NCI-H1417 (cell line): ENCODE results near the gene MRPL41.
A peak's percentile ranks its signal among the peaks of the same experiment; 100 is the strongest.
"Not testable (repeated sequence)": the region's sequence is repeated elsewhere in the genome, so short reads cannot be mapped to it uniquely, and the experiment has no call there.

Experiments used
- DNase-seq, 3 experiments: peaks; one replicate each; lab custom pipeline; 2025; lab: John Stamatoyannopoulos, UW

MRPL41 gene

GRCh38 chr9:137552022-137552768 is 516 bp downstream of the MRPL41 start:
- peak in 1 of 3 experiments; percentile 78 for DNase-seq

DNA sequence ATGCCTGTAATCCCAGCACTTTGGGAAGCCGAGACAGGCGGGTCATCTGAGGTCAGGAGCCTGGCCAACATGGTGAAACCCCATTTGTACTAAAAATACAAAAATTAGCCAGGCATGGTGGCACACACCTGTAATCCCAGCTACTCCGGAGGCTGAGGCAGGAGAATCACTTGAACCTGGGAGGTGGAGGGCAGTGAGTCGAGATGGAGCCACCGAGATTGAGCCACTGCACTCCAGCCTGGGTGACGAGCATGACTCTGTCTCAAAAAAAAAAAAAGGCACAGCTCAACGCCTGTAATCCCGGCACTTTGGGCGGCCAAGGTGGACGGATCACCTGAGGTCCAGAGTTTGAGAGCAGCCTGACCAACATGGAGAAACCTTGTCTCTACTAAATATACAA is 2.0 kb downstream of the MRPL41 start:
- DNase-seq, result not testable (repeated sequence)

- DNase-seq, result no peak
Measured at GRCh38 chr9:137554349-137554748, 2.7 kb downstream of the MRPL41 start.

DNA sequence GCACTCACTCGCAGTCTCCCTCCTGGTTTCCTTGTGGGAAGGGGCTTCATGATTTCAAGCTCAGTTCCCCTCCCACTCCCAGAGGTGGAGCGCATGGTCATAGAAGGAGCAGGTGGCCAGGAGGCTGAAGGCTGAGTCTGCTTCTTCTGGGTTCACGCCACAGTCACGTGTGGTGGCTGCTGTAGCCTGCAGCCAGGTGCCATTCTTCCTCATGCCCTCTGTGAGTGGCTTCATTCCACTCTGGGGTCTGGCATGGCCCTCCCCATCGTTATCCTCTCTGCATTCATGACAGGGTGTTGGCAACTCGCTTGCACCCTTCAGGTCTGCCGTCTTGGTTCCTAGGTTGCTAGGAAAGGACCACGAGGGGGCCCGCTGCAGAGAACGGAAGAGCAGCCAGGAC is 3.5 kb downstream of the MRPL41 start:
- no peak for DNase-seq

GRCh38 chr9:137556069-137556838 is 4.6 kb downstream of the MRPL41 start:
- DNase-seq, result no peak

GRCh38 chr9:137558127-137558526 is 6.4 kb downstream of the MRPL41 start:
- no peak for DNase-seq

- DNase-seq, result no peak
Measured at GRCh38 chr9:137564134-137564533, 12.5 kb downstream of the MRPL41 start.

- no peak for DNase-seq
Measured at GRCh38 chr9:137564817-137565411, 13.2 kb downstream of the MRPL41 start.

GRCh38 chr9:137568445-137568844 is 16.8 kb downstream of the MRPL41 start:
- not testable (repeated sequence) for DNase-seq

DNA sequence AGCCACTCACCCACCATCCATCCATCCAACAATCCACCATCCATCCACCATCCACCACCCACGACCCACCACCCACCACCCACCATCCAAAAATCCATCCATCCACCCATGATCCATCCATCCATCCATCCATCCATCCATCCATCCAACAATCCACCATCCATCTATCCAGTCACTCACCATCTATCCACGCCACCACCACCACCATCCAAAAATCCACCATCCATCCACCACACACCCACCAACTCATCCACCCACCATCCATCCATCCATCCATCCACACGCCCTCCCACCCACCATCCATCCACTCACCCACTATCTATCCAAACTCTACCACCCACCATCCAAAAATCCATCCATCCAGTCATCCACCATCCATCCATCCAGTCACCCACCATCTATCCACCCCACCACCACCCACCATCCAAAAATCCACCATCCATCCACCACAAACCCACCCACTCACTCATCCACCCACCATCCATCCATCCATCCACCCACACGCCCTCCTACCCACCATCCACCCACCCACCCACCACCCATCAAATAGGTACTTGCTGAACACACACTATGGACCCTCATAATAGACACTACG is 18.0 kb downstream of the MRPL41 start:
- no peak for DNase-seq

GRCh38 chr9:137570566-137570965 is 18.9 kb downstream of the MRPL41 start:
- no peak for DNase-seq

GRCh38 chr9:137574192-137574591 is 22.5 kb downstream of the MRPL41 start:
- no peak for DNase-seq

- no peak for DNase-seq
Measured at GRCh38 chr9:137575364-137575715, 23.7 kb downstream of the MRPL41 start.

DNA sequence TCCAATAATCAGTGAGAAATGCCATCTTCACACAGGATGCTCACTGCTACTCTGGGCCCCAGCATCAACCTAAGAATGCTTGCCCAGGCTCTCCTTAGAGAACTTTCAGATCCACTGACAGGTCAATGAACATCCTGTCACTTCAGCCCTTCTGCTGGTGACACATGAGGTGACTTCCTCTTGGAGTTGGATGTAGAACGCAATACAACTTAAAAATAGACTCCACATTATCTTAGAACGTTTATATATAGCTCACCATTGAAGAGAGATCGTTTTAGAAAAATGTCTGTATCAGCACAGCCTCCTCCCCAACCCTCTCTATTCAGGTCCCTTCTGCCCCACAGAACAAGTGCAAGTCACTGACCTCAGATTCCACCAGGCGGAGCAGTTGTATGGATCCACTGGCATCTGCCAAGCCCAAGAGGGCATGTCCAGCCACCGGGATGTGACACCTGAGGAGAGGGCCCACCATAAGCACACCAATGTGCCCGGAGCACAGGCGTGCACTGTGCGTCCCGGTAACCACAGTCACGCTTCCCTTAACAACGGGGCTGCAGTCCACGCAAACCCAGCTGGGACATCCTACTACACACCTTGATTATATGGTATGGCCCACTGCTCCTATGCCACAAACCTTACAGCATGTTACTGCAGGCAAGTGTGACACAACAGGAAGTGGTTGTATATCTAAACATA is 24.2 kb downstream of the MRPL41 start:
- DNase-seq, result no peak

- DNase-seq, result peak; percentile 82 to 95 (median 95)
Measured at GRCh38 chr9:137578518-137579258, 27.0 kb downstream of the MRPL41 start, which contains the start of gene DPH7. TSS of gene DPH7 (minus strand) at chr9:137578925. CDS start at chr9:137578777, 148 bp downstream.

- DNase-seq, result no peak
Measured at GRCh38 chr9:137579259-137579604, 27.6 kb downstream of the MRPL41 start.

DNA sequence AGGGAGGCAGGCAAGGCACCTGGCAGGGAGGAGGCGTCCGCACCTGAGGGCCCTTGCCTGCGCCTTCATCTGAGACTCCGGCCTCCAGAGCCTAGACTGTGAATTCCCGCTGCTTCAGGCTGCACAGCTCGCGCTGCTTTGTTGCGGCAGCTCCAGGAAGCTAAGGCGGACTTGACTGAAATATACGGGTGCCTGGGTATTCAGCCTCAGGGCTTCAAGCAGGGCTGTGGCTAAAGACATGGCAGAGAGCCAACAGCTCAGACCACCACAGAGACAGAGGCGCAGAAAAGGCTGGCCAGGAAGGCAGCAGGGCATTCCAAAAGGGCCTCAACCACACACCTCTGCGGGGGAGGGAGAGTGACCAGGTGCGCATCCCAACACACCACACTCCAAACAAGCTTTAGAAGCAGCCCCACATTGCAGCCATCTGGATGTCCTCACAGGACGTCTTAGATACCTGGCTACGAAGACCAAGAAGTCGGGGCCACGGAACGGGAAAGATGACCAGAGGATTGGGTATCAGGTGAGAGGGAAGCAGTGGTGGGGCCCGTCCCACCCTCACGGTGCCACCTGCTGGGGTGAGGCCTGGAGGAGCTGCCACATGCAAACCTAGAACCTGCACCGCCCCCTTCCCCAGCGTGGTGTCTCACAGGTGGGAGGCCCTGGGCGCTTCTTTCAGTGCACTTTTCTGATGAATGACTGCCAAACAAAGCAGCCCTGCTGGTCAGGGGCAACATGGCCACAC is 28.7 kb downstream of the MRPL41 start:
- DNase-seq, result peak in 1 of 3 experiments; percentile 27

DNA sequence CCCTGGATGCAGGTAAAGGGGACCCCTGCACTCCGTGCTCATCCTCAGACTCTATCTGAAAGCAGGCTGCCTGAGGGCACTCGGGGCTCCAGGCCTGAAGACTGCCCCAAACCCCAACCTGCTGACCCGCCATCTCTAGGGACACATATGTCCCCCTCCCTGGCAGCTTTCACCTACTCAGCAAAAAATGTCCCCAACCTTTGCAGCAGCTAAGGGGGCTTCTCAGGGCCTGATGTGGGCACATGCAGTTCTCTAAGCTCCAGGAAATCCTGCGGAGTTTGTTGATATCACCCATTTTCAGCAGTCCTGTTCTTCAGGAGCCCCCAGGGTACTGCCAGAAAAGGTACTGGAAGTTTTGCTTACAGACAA is 29.3 kb downstream of the MRPL41 start:
- DNase-seq, result no peak

GRCh38 chr9:137581361-137582285 is 29.9 kb downstream of the MRPL41 start:
- no peak for DNase-seq
